Measurements from ENCODE around the gene CD109. TPM values are rescaled to one million over a fixed set of nuclear protein-coding genes. Genes with fewer than 3 reads are reported as not detected.

Gene CD109
- total RNA-seq, 1 donor from 2014 or later = 60.2 TPM

DNA sequence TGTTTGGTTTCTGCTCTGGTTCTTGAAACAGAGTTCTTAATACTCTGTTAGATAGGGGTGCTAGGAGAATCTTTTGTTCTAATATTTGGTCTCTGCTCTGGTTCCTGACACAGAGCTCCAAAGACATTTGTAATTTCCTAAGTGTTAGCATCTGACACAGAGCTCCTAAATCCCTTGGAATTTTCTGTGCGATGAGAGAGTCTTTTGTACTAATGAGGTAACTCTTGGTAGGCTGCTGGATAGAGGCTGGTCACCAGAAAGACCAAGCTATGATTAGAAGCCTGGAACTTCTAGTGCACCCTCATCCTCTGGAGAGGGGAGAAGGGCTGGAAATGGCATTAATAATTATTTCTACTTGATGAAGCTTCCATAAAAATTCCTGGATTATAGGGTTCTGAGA lies 7.7 kb upstream of the CD109 start:
- Mint-ChIP-seq H3K36me3 (ENCODE audit: low read depth, unreplicated experiment) (peaks cover 4% of the 10 kb centered on the region), H3K27ac (ENCODE audit: unreplicated experiment) (no peak overlapping the region), H3K9me3 (ENCODE audit: unreplicated experiment) (peaks cover 4% of the 10 kb centered on the region), H3K4me3 (ENCODE audit: unreplicated experiment) (no peak overlapping the region), H3K27me3 (ENCODE audit: unreplicated experiment) (peaks cover 5% of the 10 kb centered on the region), H3K4me1 (ENCODE audit: unreplicated experiment) (peaks cover 2% of the 10 kb centered on the region)
- TF ChIP-seq, protein P1, sequence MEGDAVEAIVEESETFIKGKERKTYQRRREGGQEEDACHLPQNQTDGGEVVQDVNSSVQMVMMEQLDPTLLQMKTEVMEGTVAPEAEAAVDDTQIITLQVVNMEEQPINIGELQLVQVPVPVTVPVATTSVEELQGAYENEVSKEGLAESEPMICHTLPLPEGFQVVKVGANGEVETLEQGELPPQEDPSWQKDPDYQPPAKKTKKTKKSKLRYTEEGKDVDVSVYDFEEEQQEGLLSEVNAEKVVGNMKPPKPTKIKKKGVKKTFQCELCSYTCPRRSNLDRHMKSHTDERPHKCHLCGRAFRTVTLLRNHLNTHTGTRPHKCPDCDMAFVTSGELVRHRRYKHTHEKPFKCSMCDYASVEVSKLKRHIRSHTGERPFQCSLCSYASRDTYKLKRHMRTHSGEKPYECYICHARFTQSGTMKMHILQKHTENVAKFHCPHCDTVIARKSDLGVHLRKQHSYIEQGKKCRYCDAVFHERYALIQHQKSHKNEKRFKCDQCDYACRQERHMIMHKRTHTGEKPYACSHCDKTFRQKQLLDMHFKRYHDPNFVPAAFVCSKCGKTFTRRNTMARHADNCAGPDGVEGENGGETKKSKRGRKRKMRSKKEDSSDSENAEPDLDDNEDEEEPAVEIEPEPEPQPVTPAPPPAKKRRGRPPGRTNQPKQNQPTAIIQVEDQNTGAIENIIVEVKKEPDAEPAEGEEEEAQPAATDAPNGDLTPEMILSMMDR (IDR thresholded peaks at IDR 0.05; ENCODE audit: unreplicated experiment) = no peak
- DNase-seq (ENCODE audit: low spot score) = no peak

DNA sequence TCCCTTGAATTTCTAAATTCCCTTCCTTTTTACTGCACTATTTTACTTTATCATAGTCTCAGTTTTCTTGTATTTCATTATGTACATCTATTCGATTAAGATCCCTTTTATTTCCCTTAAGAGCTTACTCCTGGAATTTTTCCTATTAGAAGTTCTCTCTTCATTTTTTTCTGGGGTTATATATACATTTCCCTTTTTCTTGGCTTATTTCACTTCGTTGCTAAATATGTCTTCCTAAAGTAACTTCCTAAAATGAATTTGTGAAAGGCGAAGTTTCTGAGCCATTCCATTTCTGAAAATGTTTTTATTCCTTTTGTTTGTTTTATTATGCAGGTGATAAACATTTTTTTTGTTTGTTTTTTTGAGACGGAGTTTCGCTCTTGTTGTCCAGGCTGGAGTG lies 5.9 kb upstream of the CD109 start:
- Mint-ChIP-seq H3K27me3 (ENCODE audit: unreplicated experiment) (peaks cover 5% of the 10 kb centered on the region), H3K4me1 (ENCODE audit: unreplicated experiment) (peaks cover 11% of the 10 kb centered on the region), H3K36me3 (ENCODE audit: low read depth, unreplicated experiment) (peaks cover under 1% of the 10 kb centered on the region), H3K4me3 (ENCODE audit: unreplicated experiment) (no peak overlapping the region), H3K27ac (ENCODE audit: unreplicated experiment) (no peak overlapping the region), H3K9me3 (ENCODE audit: unreplicated experiment) (no peaks in the 10 kb centered on the region)
- TF ChIP-seq, protein P1 (IDR thresholded peaks at IDR 0.05; ENCODE audit: unreplicated experiment) = no peak
- no peak for DNase-seq (ENCODE audit: low spot score)

DNA sequence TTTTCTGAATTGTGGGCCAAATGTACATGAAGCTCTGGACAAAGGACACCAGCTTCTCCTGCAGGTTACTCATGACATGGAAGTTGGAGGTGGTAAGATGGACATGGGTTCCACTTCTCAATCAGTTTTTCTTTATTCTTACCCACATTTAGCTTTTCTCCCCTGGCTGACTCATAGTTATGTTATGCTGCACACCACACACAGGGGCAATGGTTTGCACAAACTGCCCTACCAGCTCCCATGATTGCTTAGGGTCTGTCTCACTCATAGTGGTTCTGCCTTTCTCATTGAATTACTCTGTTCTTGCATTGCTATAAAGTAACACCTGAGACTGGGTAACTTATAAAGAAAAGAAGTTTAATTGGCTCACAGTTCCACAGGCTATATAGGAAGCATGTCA lies 4.5 kb upstream of the CD109 start:
- Mint-ChIP-seq H3K36me3 (ENCODE audit: low read depth, unreplicated experiment) (peaks cover 8% of the 10 kb centered on the region), H3K9me3 (ENCODE audit: unreplicated experiment) (no peaks in the 10 kb centered on the region), H3K27ac (ENCODE audit: unreplicated experiment) (no peak overlapping the region), H3K27me3 (ENCODE audit: unreplicated experiment) (peaks cover 9% of the 10 kb centered on the region), H3K4me1 (ENCODE audit: unreplicated experiment) (peaks cover 19% of the 10 kb centered on the region), H3K4me3 (ENCODE audit: unreplicated experiment) (no peak overlapping the region)
- DNase-seq (ENCODE audit: low spot score) = no peak
- TF ChIP-seq, protein P1 (IDR thresholded peaks at IDR 0.05; ENCODE audit: unreplicated experiment) = no peak

DNA sequence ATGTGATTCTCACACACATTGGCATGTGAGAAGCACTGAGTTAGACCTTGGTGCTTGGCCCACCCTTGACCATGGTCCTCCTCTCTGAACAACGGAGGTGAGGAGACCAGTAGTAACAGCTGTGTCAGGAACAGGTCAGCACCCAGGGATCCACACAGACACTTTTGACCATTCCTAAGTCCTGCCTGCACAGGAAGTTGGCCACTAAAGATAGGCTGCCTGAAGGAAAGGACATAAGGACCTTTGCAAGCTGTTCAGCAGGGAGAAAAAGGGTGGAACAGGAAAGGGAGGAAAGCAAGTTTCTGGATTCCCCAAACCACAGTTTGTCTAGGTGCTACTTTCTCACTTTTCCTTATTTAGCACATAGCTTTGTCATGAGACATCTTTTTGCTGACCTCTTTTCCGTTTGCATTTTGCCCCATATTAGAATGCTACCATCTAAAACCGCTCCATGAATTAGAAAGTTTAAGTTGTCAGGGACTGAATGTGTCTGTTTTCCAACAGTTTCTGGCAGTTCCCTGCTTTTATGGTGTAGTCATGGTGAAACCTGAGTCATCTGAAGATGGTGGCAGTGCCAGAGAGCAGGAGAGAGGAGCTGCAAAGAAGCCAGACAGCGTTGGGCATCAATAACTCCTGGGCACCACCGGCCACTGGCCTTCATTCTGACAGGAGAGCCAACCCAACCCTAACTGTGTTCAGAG lies 1.1 kb upstream of the CD109 start:
- H3K4me1 Mint-ChIP-seq (ENCODE audit: unreplicated experiment) = peaks cover 48% of the 10 kb centered on the region
- TF ChIP-seq, protein P1 (IDR thresholded peaks at IDR 0.05; ENCODE audit: unreplicated experiment) = no peak
- peaks cover 9% of the 10 kb centered on the region for H3K27me3 Mint-ChIP-seq (ENCODE audit: unreplicated experiment)
- no peak for DNase-seq (ENCODE audit: low spot score)
- no peaks in the 10 kb centered on the region for H3K9me3 Mint-ChIP-seq (ENCODE audit: unreplicated experiment)
- H3K27ac Mint-ChIP-seq (ENCODE audit: unreplicated experiment) = peak overlapping the region; percentile 96
- peak overlapping the region; percentile 89 for H3K4me3 Mint-ChIP-seq (ENCODE audit: unreplicated experiment)
- H3K36me3 Mint-ChIP-seq (ENCODE audit: low read depth, unreplicated experiment) = peaks cover 18% of the 10 kb centered on the region

DNA sequence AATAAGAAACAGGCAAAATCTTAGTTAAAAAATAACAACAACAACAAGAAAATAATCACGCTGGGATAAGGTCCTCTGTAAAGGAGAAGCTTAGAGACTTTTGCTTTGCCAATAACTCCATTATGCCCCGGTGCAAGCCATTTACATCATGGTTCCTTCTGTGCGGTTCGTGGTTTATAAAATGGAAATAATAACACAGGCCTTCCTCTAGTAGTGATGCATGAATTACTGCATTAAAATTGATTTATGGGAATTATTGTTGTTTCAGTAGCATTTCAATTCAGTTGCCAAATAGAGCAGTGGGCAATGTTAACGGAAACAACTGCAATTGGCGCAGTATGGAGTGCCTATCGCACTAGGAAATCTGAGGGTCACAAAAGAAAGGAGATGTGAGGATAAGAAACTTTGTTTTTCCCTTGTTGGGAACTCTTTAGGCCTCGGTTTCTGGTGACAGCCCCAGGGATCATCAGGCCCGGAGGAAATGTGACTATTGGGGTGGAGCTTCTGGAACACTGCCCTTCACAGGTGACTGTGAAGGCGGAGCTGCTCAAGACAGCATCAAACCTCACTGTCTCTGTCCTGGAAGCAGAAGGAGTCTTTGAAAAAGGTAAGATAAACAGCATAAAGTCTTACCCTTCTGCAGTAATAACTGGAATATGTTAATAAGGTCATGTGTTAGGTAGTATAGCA lies 1.1 kb downstream of the CD109 start:
- Mint-ChIP-seq H3K4me1 (ENCODE audit: unreplicated experiment) (peaks cover 61% of the 10 kb centered on the region), H3K27ac (ENCODE audit: unreplicated experiment) (peak overlapping the region; percentile 72), H3K36me3 (ENCODE audit: low read depth, unreplicated experiment) (peaks cover 23% of the 10 kb centered on the region), H3K4me3 (ENCODE audit: unreplicated experiment) (peak overlapping the region; percentile 91), H3K27me3 (ENCODE audit: unreplicated experiment) (peaks cover 9% of the 10 kb centered on the region), H3K9me3 (ENCODE audit: unreplicated experiment) (no peaks in the 10 kb centered on the region)
- TF ChIP-seq, protein P1 (IDR thresholded peaks at IDR 0.05; ENCODE audit: unreplicated experiment) = no peak
- no peak for DNase-seq (ENCODE audit: low spot score)
